ENCODE measurements around the gene MATR3.

MATR3 gene

DNA sequence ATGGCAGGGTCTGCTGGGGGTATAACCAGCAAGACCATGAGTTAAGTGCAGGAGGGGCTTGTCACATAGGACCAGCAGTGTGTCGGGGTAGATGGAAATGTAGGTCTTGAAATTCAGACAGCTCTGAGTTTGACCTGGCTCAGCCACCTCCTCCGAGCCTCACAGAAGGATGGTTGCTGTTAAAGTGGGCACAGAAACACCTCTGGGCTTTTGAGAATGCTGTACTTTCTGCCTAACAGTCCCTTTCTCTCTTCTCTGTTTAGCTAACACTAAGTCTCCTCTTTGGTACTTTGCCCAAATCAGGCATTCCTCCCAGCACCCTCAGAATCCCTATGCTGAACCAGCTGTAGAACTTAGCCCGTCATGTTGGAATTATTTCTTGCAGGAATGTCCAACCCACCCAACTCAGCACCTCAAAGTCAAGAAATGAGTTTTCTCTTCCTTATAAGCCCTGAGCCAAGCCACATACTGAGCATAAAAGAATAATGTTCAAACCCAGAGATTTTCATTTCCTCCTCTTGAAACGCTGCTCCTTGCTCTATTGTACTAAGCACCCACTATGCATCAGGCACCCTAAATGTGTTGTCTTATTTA lies 41.7 kb upstream of the MATR3 start:
- no peak overlapping the region for H3K4me3 ChIP-seq (ENCODE audit: low read depth, low read length)
- TF ChIP-seq, protein P1, sequence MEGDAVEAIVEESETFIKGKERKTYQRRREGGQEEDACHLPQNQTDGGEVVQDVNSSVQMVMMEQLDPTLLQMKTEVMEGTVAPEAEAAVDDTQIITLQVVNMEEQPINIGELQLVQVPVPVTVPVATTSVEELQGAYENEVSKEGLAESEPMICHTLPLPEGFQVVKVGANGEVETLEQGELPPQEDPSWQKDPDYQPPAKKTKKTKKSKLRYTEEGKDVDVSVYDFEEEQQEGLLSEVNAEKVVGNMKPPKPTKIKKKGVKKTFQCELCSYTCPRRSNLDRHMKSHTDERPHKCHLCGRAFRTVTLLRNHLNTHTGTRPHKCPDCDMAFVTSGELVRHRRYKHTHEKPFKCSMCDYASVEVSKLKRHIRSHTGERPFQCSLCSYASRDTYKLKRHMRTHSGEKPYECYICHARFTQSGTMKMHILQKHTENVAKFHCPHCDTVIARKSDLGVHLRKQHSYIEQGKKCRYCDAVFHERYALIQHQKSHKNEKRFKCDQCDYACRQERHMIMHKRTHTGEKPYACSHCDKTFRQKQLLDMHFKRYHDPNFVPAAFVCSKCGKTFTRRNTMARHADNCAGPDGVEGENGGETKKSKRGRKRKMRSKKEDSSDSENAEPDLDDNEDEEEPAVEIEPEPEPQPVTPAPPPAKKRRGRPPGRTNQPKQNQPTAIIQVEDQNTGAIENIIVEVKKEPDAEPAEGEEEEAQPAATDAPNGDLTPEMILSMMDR (IDR thresholded peaks at IDR 0.05; ENCODE audit: low read depth, low read length, missing control alignments) = no peak
- in situ Hi-C loops (cut with HindIII; ENCODE audit: low sequenced_read_pairs) = no loop called here
- no peak for DNase-seq (ENCODE audit: low read depth)

DNA sequence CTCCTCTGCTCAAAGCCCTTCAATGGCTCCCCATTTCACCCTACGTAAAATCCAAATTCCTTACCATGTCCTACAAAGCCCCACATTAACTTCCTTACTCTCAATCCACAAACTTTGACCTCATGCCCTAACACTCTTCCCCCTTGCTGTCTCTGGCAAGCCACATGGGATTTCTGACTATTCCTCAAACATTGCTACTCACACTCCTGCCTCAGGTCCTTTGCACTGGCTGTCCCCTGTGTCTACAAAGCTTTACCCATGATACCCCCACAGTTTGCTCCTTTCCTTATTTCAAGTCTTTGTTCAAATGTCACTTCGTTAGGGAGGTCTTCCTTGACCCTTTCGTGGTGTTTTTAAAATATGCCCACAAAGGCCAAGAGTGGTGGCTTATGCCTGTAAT lies 40.4 kb upstream of the MATR3 start:
- DNase-seq (ENCODE audit: low read depth) = no peak
- H3K4me3 ChIP-seq (ENCODE audit: low read depth, low read length) = no peak overlapping the region
- in situ Hi-C loops (cut with HindIII; ENCODE audit: low sequenced_read_pairs) = no loop called here
- TF ChIP-seq, protein P1 (IDR thresholded peaks at IDR 0.05; ENCODE audit: low read depth, low read length, missing control alignments) = no peak

DNA sequence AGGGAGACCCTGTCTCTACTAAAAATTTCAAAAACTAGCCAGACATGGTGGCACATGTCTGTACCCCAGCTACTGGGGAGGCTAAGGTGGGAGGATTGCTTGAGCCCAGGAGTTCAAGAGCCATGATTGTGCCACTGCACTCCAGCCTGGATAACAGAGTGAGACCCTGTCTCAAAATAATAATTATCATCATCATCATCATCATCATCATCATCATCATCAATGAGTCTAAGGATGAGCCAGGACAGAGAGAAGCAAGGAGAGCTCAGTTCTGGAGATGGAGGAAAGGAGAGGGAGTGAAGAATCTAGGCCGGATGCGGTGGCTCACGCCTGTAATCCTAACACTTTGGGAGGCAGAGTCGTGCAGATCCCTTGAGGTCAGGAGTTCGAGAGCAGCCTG lies 36.7 kb upstream of the MATR3 start:
- in situ Hi-C loops (cut with HindIII; ENCODE audit: low sequenced_read_pairs) = no loop called here
- no peak overlapping the region for H3K4me3 ChIP-seq (ENCODE audit: low read depth, low read length)
- TF ChIP-seq, protein P1 (IDR thresholded peaks at IDR 0.05; ENCODE audit: low read depth, low read length, missing control alignments) = no peak
- DNase-seq (ENCODE audit: low read depth) = no peak

DNA sequence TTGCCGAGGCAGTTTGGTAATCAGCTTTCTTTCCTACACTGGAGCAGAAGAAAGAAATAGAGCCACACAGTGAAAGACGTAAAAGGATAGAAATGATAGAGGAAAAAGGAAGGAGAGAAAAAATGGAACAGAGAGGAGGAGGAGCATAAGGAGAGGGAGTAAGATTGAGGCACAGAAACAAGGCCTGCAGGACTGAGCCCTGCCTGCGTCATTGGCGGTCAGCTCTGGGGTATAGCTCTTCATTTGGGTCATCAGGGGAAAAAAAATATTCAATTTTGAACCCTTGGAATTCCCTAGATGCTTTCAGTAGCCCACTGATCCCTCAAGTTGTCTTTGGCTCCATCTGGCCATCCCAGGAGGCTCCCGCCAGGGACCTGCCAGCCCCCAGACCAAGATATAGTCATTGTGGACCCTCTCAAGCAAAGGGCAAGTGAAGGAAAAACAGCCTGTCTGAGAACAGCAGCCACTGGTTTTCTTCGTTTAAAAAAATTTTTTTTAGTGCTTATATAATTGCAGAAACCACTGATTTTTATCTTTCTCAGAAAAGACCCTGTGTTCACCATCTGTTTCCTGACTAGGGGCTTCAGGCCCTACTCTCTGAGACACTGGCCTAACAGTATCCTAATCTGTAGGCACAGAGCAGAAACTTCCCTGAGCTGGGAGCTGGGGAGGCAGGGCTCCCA lies 31.3 kb upstream of the MATR3 start:
- TF ChIP-seq, protein P1 (IDR thresholded peaks at IDR 0.05; ENCODE audit: low read depth, low read length, missing control alignments) = no peak
- in situ Hi-C loops (cut with HindIII; ENCODE audit: low sequenced_read_pairs) = no loop called here
- DNase-seq (ENCODE audit: low read depth) = no peak
- no peak overlapping the region for H3K4me3 ChIP-seq (ENCODE audit: low read depth, low read length)

DNA sequence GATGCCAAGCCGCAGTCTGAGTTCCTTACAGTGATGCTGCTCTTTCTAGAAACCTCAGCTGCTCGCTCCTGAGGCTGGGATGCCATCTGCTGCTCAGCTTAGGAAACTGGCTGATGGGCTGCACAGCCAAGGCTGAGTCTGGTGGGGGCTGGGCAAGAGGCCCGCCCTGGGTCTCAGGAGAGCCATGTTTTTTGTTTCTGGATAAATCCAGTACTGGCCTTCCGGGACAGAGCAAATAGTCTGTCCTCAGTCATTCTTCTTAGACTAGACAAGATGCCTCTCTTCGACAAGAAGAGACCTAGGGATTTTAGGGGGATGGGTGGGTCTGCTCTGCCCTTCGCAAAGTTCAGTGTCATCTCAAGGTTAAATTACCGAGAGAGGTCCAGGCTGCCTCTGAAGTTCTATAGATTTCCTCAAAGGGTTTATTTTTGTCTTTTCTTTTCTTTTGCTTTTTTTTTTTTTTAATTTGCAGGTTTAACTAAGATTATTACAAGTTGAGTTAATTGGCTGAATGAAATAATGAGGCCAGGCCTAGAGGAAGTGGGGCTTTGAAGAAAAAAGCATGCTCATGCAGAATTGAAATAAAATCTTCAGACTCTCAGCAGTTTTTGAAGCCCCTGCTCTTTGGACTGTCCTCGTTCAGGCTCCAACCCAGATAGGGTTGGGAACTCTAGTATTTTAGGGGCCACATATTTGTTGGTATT lies 30.6 kb upstream of the MATR3 start:
- DNase-seq (ENCODE audit: low read depth) = peak; percentile 91
- in situ Hi-C loops (cut with HindIII; ENCODE audit: low sequenced_read_pairs) = no loop called here
- no peak overlapping the region for H3K4me3 ChIP-seq (ENCODE audit: low read depth, low read length)
- TF ChIP-seq, protein P1 (IDR thresholded peaks at IDR 0.05; ENCODE audit: low read depth, low read length, missing control alignments) = peak; percentile 96

DNA sequence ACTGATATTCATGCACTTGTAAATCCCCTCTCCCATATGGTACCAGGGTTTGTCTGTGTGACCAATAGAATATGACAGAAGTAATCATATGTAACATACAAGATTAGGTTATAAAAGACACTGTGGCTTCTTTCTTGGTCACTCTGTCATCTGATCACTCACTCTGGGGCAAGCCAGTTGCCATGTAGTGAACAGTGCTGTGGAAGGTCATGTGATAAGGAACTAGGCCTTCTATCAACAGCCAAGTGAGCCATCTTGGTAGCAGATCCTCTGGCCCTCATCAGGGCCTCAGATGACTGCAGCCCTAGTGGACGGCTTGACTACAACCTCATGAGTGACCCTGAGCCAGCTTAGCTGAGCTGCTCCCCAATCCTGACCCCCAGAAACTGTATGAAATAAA lies 30.0 kb upstream of the MATR3 start:
- TF ChIP-seq, protein P1 (IDR thresholded peaks at IDR 0.05; ENCODE audit: low read depth, low read length, missing control alignments) = no peak
- in situ Hi-C loops (cut with HindIII; ENCODE audit: low sequenced_read_pairs) = no loop called here
- DNase-seq (ENCODE audit: low read depth) = no peak
- H3K4me3 ChIP-seq (ENCODE audit: low read depth, low read length) = no peak overlapping the region

Measured in astrocyte of the cerebellum (primary cell).